ENCODE results near the gene TOLLIP.

DNA sequence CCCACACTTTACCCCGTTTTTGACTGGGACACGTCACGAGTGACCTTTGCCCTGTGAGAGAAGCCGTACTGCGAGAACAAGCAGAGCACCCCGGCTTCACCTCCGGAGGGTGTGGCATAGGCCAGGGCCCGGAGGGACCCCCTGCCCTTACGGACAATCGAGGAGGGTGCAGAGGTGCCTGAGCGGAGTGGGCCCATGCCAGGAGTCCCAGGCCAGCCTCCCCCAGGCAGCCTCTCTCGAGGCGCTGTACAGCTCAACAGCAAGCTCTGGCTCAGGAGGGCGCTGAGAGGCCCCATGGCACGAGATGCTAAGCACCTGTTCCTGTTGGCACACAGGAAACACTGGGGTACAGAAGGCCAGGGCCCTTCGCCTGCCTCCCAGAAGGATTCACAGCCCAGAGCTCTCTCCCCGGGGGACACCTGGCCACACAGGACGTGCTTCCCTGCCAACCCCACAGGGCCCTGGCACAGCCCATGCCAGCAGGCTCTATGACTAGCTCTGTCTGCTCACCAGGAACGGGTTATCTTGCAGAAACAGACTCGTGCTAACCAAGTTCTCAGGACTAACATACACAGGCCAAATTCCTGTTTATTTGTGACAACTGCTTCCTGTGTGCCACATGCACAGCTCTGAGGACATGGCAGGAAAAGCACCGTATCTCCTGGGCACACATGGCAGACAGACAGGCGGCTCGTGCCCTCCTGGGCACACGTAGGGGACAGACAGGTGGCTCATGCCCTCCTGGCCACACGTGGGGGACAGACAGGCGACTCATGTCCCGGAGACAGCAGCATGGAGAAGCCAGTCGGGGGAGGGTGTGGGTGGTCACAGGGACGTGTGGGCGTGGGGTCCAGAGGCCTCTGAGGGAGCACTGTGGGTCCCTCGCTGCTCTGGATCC, 11.6 kb downstream of the TOLLIP start:
- TF ChIP-seq, protein P1, sequence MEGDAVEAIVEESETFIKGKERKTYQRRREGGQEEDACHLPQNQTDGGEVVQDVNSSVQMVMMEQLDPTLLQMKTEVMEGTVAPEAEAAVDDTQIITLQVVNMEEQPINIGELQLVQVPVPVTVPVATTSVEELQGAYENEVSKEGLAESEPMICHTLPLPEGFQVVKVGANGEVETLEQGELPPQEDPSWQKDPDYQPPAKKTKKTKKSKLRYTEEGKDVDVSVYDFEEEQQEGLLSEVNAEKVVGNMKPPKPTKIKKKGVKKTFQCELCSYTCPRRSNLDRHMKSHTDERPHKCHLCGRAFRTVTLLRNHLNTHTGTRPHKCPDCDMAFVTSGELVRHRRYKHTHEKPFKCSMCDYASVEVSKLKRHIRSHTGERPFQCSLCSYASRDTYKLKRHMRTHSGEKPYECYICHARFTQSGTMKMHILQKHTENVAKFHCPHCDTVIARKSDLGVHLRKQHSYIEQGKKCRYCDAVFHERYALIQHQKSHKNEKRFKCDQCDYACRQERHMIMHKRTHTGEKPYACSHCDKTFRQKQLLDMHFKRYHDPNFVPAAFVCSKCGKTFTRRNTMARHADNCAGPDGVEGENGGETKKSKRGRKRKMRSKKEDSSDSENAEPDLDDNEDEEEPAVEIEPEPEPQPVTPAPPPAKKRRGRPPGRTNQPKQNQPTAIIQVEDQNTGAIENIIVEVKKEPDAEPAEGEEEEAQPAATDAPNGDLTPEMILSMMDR (IDR thresholded peaks at IDR 0.05): no peak
- TF ChIP-seq POLR2A (IDR thresholded peaks at IDR 0.05): no peak

Data from Peyer's patch (tissue), 4 donors.